Measurements from ENCODE around the gene NPL.

The NPL gene

GRCh38 chr1:182778862-182779261 is 10.7 kb upstream of the NPL start:
- DNase-seq (ENCODE audit: low spot score) = no peak

GRCh38 chr1:182779530-182779929 is 10.0 kb upstream of the NPL start:
- no peak for DNase-seq (ENCODE audit: low spot score)

GRCh38 chr1:182781841-182782586 is 7.6 kb upstream of the NPL start:
- DNase-seq (ENCODE audit: low spot score) = peak; percentile 74

GRCh38 chr1:182782587-182782913 is 7.0 kb upstream of the NPL start:
- no peak for DNase-seq (ENCODE audit: low spot score)

- DNase-seq (ENCODE audit: low spot score) = peak; percentile 51
Observed at GRCh38 chr1:182783068-182783467, 6.5 kb upstream of the NPL start.

GRCh38 chr1:182784556-182785171 is 4.9 kb upstream of the NPL start:
- no peak for DNase-seq (ENCODE audit: low spot score)

- no peak for DNase-seq (ENCODE audit: low spot score)
Observed at GRCh38 chr1:182785181-182785580, 4.4 kb upstream of the NPL start.

GRCh38 chr1:182786223-182786994 is 3.2 kb upstream of the NPL start:
- peak; percentile 69 for DNase-seq (ENCODE audit: low spot score)

- no peak for DNase-seq (ENCODE audit: low spot score)
Observed at GRCh38 chr1:182786995-182787324, 2.6 kb upstream of the NPL start.

GRCh38 chr1:182791281-182792179 is 2.0 kb downstream of the NPL start:
- DNase-seq (ENCODE audit: low spot score) = no peak

GRCh38 chr1:182794091-182794490 is 4.5 kb downstream of the NPL start:
- no peak for DNase-seq (ENCODE audit: low spot score)

- no peak for DNase-seq (ENCODE audit: low spot score)
Observed at GRCh38 chr1:182794676-182795201, 5.2 kb downstream of the NPL start.

- no peak for DNase-seq (ENCODE audit: low spot score)
Observed at GRCh38 chr1:182795563-182796228, 6.1 kb downstream of the NPL start.

GRCh38 chr1:182802006-182802803 is 12.6 kb downstream of the NPL start:
- DNase-seq (ENCODE audit: low spot score) = no peak

GRCh38 chr1:182803846-182804245 is 14.3 kb downstream of the NPL start:
- no peak for DNase-seq (ENCODE audit: low spot score)

GRCh38 chr1:182806015-182806678 is 16.6 kb downstream of the NPL start:
- DNase-seq (ENCODE audit: low spot score) = peak; percentile 59

GRCh38 chr1:182807907-182808306 is 18.3 kb downstream of the NPL start:
- DNase-seq (ENCODE audit: low spot score) = no peak

GRCh38 chr1:182809414-182809957 is 19.9 kb downstream of the NPL start:
- DNase-seq (ENCODE audit: low spot score) = no peak

- DNase-seq (ENCODE audit: low spot score) = no peak
Observed at GRCh38 chr1:182811975-182812722, 22.6 kb downstream of the NPL start.
